GM12878 (cell line): ENCODE data around the gene OR4L1. TPM values are rescaled to one million over a fixed set of nuclear protein-coding genes. Genes with fewer than 3 reads are reported as not detected.

Experiments
- ATAC-seq: fragments of 200-7000 bp; cut with Tn5 transposase; 3 replicates; pipeline ENCODE4 v1.9.1; 2020; ENCODE audit warnings: mild to moderate bottlenecking, moderate library complexity
- BruUV-seq: library from RNA; stranded (reverse); fragments of 400-500 nt; replicated peaks from 2 replicates; lab custom pipeline; 2021; lab: Mats Ljungman, UMichigan
- CTCF ChIA-PET: fragments of 300-600 bp; sonication (Branson Sonifier 250); formaldehyde crosslinking; extraction: SDS; loops from one replicate; lab custom pipeline; 2021; ENCODE audit warnings: inconsistent platforms; lab: Yijun Ruan, JAX
- POLR2A ChIA-PET: fragments of 350-600 bp; formaldehyde crosslinking; extraction: SDS; loops from one replicate; lab custom pipeline; 2021; ENCODE audit warnings: inconsistent platforms; lab: Charles Lee
- RAD21 ChIA-PET: fragments of 300-600 bp; sonication (Branson Sonifier 250); formaldehyde crosslinking; loops from one replicate; lab custom pipeline; 2023; ENCODE audit warnings: antibody characterized with exemption; ENCODE audit not compliant: unreplicated experiment; lab: Charles Lee
- SMC1A ChIA-PET: fragments of 300-600 bp; sonication (Branson Sonifier 250); formaldehyde crosslinking; loops from one replicate; lab custom pipeline; 2023; ENCODE audit not compliant: unreplicated experiment, uncharacterized antibody; lab: Charles Lee
- DNase-seq: peaks from one replicate; pipeline ENCODE4 v3.0.0-alpha.2; 2011; ENCODE audit warnings: low read depth, low spot score
- FAIRE-seq: peaks from 3 replicates; lab custom pipeline; 2011; peaks lifted over from hg19 to GRCh38; lab: Jason Lieb, UNC
- H2AFZ ChIP-seq: 2 replicates; pipeline ENCODE4 v1.6.0; 2011; ENCODE audit warnings: low read depth, low read length, control low read depth; ENCODE audit not compliant: control insufficient read depth
- H3K27ac ChIP-seq: 2 replicates; pipeline ENCODE4 v1.5.1; 2011; ENCODE audit warnings: control low read depth; ENCODE audit not compliant: control insufficient read depth, insufficient read depth
- H3K27me3 ChIP-seq, 2 experiments: replicated peaks in 1 of 2; 2 replicates each; pipeline versions ENCODE4 v1.6.0 to v1.6.1; 2011; ENCODE audit warnings: low read length in 1 of 2; ENCODE audit not compliant: control insufficient read depth in 2 of 2, insufficient read depth in 2 of 2
- H3K36me3 ChIP-seq, 2 experiments: 2 replicates each; pipeline ENCODE4 v1.5.1; 2011; ENCODE audit warnings: low read length in 1 of 2; ENCODE audit not compliant: control insufficient read depth in 2 of 2, insufficient read depth in 2 of 2
- H3K4me1 ChIP-seq: 2 replicates; pipeline ENCODE4 v1.6.1; 2011; ENCODE audit warnings: mild to moderate bottlenecking, low read length, moderate library complexity, mixed read lengths; ENCODE audit not compliant: control insufficient read depth, insufficient read depth
- H3K4me2 ChIP-seq: 2 replicates; pipeline ENCODE4 v1.6.0; 2011; ENCODE audit warnings: control low read depth; ENCODE audit not compliant: control insufficient read depth, insufficient read depth
- H3K4me3 ChIP-seq: fragments of 200-600 bp; sonication (generic); 2 replicates; pipeline ENCODE4 v1.5.1; 2016
- H3K79me2 ChIP-seq: 2 replicates; pipeline ENCODE4 v1.6.0; 2011; ENCODE audit warnings: low read length; ENCODE audit not compliant: control insufficient read depth, insufficient read depth
- H3K9ac ChIP-seq: 2 replicates; pipeline ENCODE4 v1.8.0; 2011; ENCODE audit warnings: low read length, control low read depth, mixed read lengths; ENCODE audit not compliant: control insufficient read depth, insufficient read depth
- H3K9me3 ChIP-seq: replicated peaks from 3 replicates; pipeline ENCODE4 v1.5.1; 2011; ENCODE audit warnings: mild to moderate bottlenecking, low read length; ENCODE audit not compliant: control insufficient read depth, insufficient read depth
- H4K20me1 ChIP-seq: 2 replicates; pipeline ENCODE4 v1.6.0; 2011; ENCODE audit not compliant: control insufficient read depth, insufficient read depth
- CBX3 ChIP-seq: fragments of 200-600 bp; sonication (generic); IDR thresholded peaks from 2 replicates; pipeline ENCODE4 v1.6.1; 2016; ENCODE audit warnings: low read depth, borderline replicate concordance
- CBX5 ChIP-seq: sonication (generic); IDR thresholded peaks from 2 replicates; pipeline ENCODE4 v1.6.1; 2016; ENCODE audit warnings: low read depth, moderate library complexity, mild to moderate bottlenecking, inconsistent platforms
- CUX1 ChIP-seq: IDR thresholded peaks from 2 replicates; pipeline ENCODE4 v1.6.1; 2012; ENCODE audit warnings: improper control_type of control experiment, low read depth, low read length; ENCODE audit not compliant: insufficient replicate concordance
- EGR1 ChIP-seq, 2 experiments: IDR thresholded peaks; 1 replicate in 1 of 2; 2 replicates in 1 of 2; pipeline ENCODE4 v1.6.1; 2011 to 2012; ENCODE audit warnings: low read depth in 2 of 2, low read length in 2 of 2, borderline replicate concordance in 1 of 2, mild to moderate bottlenecking in 1 of 2, moderate library complexity in 1 of 2
- ESRRA ChIP-seq: IDR thresholded peaks from 2 replicates; pipeline ENCODE4 v1.6.1; 2012; ENCODE audit warnings: mild to moderate bottlenecking, low read length, improper control_type of control experiment
- EZH2 ChIP-seq: IDR thresholded peaks from 2 replicates; pipeline ENCODE4 v1.6.1; 2012; ENCODE audit warnings: low read depth, mild to moderate bottlenecking, control low read depth, inconsistent platforms, low read length, borderline replicate concordance; ENCODE audit not compliant: control insufficient read depth
- HDAC6 ChIP-seq: fragments of 200-600 bp; sonication (generic); IDR thresholded peaks from one replicate; pipeline ENCODE4 v1.8.0; 2017; ENCODE audit warnings: antibody characterized with exemption; ENCODE audit not compliant: unreplicated experiment
- JUND ChIP-seq: IDR thresholded peaks from 2 replicates; pipeline ENCODE4 v1.6.1; 2012; ENCODE audit warnings: low read depth, mild to moderate bottlenecking, low read length, improper control_type of control experiment, moderate library complexity
- KAT2A ChIP-seq: conservative IDR thresholded peaks from 2 replicates; pipeline ENCODE4 v1.6.1; 2011; ENCODE audit warnings: low read depth, low read length; ENCODE audit not compliant: control insufficient read depth
- RELA ChIP-seq: fragments of 450-650 bp; IDR thresholded peaks from 2 replicates; pipeline ENCODE4 v1.8.0; 2014; ENCODE audit warnings: borderline replicate concordance; ENCODE audit not compliant: partially characterized antibody
- STAT1 ChIP-seq: fragments of 450-650 bp; conservative IDR thresholded peaks from 2 replicates; pipeline ENCODE4 v1.6.1; 2014; ENCODE audit warnings: antibody characterized with exemption, mild to moderate bottlenecking
- SUPT20H ChIP-seq: IDR thresholded peaks from 2 replicates; pipeline ENCODE4 v1.6.1; 2011; ENCODE audit warnings: low read depth, mild to moderate bottlenecking, low read length, moderate library complexity, borderline replicate concordance; ENCODE audit not compliant: control insufficient read depth
- TARDBP ChIP-seq: IDR thresholded peaks from 2 replicates; pipeline ENCODE4 v1.6.1; 2016; ENCODE audit warnings: borderline replicate concordance
- TCF3 ChIP-seq: IDR thresholded peaks from 2 replicates; pipeline ENCODE4 v1.6.1; 2012; ENCODE audit warnings: low read depth, mild to moderate bottlenecking, low read length, borderline replicate concordance; ENCODE audit not compliant: insufficient read depth
- ZZZ3 ChIP-seq: IDR thresholded peaks from 2 replicates; pipeline ENCODE4 v1.6.1; 2011; ENCODE audit warnings: low read depth; ENCODE audit not compliant: control insufficient read depth, insufficient read length
- WGBS: methylation state at CpG from one replicate; pipeline ENCODE4 v1.1.6; 2016; ENCODE audit warnings: low lambda C conversion rate; ENCODE audit not compliant: insufficient replicate concordance, insufficient coverage; ENCODE audit errors: missing lambda C conversion rate; 5-methylcytosine and 5-hydroxymethylcytosine counted together
- in situ Hi-C: fragments of 300-500 bp; cut with MboI; formaldehyde crosslinking; loops from 9 replicates; pipeline ENCODE4 v1.14.3; 2018; ENCODE audit warnings: mixed read lengths
- intact Hi-C: fragments of 100-400 bp; cut with micrococcal nuclease; formaldehyde crosslinking; loops from one replicate; pipeline ENCODE4 v1.14.2; 2022; ENCODE audit not compliant: unreplicated experiment
- polyA plus RNA-seq, 11 experiments: library from polyadenylated mRNA; depleted of rRNA in 4 of 11; unstranded in 6 of 11; stranded (reverse) in 5 of 11; fragments of >200 nt; fragmentation: Nextera tagmentation in 4 of 11; fragmentation: Illumina TruSeq in 1 of 11; extraction: Ambion mirVana in 4 of 11; extraction: Trizol in 1 of 11; gene quantifications; 1 replicate in 1 of 11; 2 replicates in 10 of 11; pipeline versions ENCODE4 v1.2.1 to v1.2.3, GENCODE V29; 2011 to 2016; ENCODE audit warnings: inconsistent platforms in 2 of 11, missing spikeins in 2 of 11, low read depth in 1 of 11
- total RNA-seq, 4 experiments: library from RNA; depleted of rRNA in 3 of 4; stranded (reverse); fragments of >200 nt in 3 of 4; fragmentation: Illumina TruSeq in 1 of 4; extraction: Trizol in 1 of 4; gene quantifications; 2 replicates each; pipeline versions ENCODE4 v1.2.1 to v1.2.3, GENCODE V29; 2013 to 2021

The OR4L1 gene
- total and polyA plus RNA-seq, 10 of the 15 experiments (the other 5 are each of a cell fraction or from before 2014, with no cell fraction given): not detected

GRCh38 chr14:20092050-20092449 is 32.2 kb downstream of the OR4L1 start (continued):
- TF ChIP-seq HDAC6 (no peak), ESRRA (no peak)

- Histone ChIP-seq H3K9ac (no peak overlapping the region), H3K9me3 (no peaks in the 10 kb centered on the region), H3K4me2 (no peak overlapping the region), H4K20me1 (no peaks in the 10 kb centered on the region), H2AFZ (no peak overlapping the region), H3K27me3 (no peaks in the 10 kb centered on the region), H3K4me3 (no peak overlapping the region), H3K4me1 (no peaks in the 10 kb centered on the region), H3K27ac (no peak overlapping the region), H3K36me3 (no peaks in the 10 kb centered on the region), H3K79me2 (no peaks in the 10 kb centered on the region)
- FAIRE-seq: no peak
- WGBS: 23% methylated on average over 4 of the region's 4 CpGs
- ChIA-PET POLR2A (no interaction called here), SMC1A (no interaction called here), CTCF (no interaction called here), RAD21 (no interaction called here)
- in situ Hi-C loops: loop anchor here (10.0 kb wide), 1 partner anchor 51 kb away; no protein-coding TSS in a partner anchor
- no TSS peak for BruUV-seq
- TF ChIP-seq ZZZ3 (no peak), KAT2A (no peak), CUX1 (no peak), RELA (no peak), CBX3 (no peak), EGR1 (IDR thresholded peaks at IDR 0.05; ENCODE audit: borderline replicate concordance in 1 of 2, low read depth in 2 of 2, low read length in 2 of 2) (no peak), EZH2 (no peak), JUND (no peak), CBX5 (no peak), TCF3 (no peak), SUPT20H (no peak), TARDBP (no peak), STAT1 (no peak)
- DNase-seq: no peak
- intact Hi-C loops: no loop called here
- no peak for ATAC-seq
These were observed 33.6 kb downstream of the OR4L1 start for GRCh38 chr14:20093442-20093841.
